Measurements from ENCODE around the gene SLK. TPM values are rescaled to one million over a fixed set of nuclear protein-coding genes. Genes with fewer than 3 reads are reported as not detected.
A peak's percentile ranks its signal among the peaks of the same experiment; 100 is the strongest.

The SLK gene
- total RNA-seq, 2 donors from 2014 or later: 42.1 to 53.9 TPM

DNA sequence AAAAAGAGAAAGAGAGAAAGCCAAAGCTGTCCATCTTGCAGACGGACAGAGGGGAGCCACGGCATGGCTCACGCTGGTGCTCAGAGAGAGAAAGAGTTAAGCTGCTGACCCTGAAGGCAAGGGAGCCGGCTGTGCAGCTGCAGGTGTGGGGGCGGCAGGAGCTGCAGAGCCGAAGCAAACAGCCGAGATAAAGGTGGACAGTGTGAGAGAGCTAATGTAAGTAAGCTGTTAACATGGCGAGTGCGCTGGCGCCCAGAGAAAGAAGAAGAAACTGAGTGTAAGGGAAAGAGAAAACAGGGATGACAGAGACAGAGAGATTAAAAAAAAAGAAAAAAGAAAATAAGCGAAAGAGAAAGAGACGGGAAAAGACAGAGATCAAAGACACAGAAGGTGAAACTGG is 100.6 kb downstream of the SLK start:
- ATAC-seq: no peak
- intact Hi-C loops (cut with DNase I, micrococcal nuclease): no loop called here
- DNase-seq: no peak

DNA sequence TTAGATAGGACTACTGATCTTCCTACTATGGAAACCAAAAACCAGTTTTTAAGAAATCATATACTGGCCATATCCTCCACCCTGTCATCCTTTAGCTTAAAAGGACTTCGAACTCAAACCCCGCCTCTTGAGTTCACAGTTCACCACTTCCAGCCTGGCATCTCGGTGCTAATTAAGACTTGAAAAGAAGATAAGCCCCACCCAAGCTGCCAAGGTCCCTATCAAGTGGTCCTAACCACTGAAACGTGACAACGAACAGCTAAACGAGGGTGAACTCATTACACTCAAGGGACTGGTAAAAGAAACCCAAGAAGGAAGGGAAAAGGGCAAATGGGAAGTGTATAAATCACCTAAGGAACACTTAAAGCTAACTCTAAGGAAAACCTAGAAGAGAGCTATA is 102.7 kb downstream of the SLK start:
- peak; percentile 92 for ATAC-seq
- intact Hi-C loops (cut with DNase I, micrococcal nuclease): no loop called here
- DNase-seq: peak in 1 of 2 donors; percentile 51

DNA sequence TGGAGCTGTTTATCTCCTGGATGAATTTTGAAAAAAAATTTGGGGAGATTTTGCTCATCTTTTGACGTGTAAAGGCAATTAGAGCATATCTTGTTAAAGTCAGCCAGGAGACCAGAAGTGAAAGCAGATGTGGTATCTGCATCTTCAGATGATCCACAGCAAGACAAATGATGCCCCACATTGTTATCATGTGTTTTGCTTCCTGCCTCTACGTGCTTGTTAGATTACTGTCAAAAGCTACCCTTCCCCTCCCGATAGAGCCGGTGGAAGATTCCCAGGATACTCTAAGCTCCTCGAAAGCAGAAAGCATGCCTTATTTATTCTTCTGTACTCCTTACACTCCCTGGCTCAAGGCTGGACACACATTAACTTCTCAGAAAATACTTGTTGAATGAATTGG is 105.8 kb downstream of the SLK start:
- DNase-seq: no peak
- intact Hi-C loops (cut with DNase I, micrococcal nuclease): no loop called here
- no peak for ATAC-seq

DNA sequence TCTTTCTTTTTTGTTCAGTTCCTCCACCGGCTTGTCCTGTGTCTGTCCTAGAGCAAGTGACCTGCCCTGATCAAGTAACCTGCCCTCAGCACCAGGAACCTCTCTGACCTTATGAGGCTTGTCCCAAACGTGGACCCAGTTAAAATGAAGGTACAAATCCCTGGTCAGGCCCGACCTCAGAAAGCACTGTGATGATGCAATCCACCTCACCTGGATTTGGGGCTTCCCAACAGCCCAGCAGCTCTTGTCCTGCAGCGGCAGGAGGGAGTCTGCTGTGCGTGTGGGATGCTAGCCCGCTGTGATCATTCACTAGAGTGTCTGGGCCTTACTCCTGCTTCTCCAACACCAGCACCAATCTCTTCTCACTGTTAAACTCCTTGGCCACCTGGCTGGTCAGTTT is 107.6 kb downstream of the SLK start:
- intact Hi-C loops (cut with DNase I, micrococcal nuclease): no loop called here
- no peak for ATAC-seq
- no peak for DNase-seq

DNA sequence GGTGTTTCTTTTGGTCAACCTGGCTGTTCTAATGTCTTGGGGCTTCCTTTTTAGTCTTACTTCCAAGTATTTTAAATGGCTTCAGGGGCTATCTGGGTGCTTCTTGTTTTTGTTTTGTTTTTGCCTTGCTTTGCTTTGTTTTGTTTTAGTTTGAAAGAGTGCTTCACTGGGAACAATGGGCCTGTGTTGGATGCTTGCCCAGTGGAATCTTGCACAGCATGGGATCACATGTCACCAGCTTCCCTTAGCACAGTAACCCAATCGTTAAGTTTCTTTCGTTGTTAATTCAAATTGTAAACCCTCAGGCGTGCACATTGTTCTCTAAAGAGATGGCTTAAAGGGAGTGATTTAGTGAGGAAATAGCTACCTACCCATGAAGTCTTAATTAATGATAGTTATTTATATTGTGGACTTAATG is 109.8 kb downstream of the SLK start:
- intact Hi-C loops (cut with DNase I, micrococcal nuclease): no loop called here
- DNase-seq (peak in 1 of 2 donors; percentile 58), ATAC-seq (peak; percentile 65)

GRCh38 chr10:104077247-104077646 is 110.3 kb downstream of the SLK start:
- ATAC-seq (peak; percentile 28), DNase-seq (no peak)
- intact Hi-C loops (cut with DNase I, micrococcal nuclease): no loop called here

DNA sequence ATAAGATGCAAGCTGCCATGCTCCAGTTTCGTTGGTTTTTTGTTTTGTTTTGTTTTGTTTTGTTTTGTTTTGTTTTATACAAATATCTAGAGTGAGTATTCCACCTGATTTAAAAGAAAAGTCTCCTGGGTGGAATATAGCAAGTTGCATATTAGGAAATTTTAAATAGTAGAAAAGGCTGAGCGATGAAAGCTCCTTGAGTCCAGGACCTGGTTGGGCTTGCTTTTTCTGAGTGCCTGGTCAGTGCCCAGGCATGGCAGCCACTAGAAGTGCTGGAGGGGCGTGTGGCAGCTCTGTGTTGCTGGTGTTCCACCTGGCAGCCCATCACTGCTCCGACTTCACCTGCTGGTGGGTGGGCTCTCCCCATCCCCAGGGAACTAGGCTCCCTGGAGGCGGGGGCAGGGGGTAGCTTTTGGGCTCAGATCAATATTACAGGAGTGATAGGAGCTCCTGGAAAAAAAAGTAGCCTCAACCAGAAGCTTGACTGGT is 110.8 kb downstream of the SLK start:
- intact Hi-C loops (cut with DNase I, micrococcal nuclease): no loop called here
- DNase-seq (no peak), ATAC-seq (no peak)

Small RNA genes lying within 50 kb of the gene (microRNA-seq; reads per million reads assigned to microRNA genes)
- 0 to 0.53 reads per million in 2 donors for gene MIR936

Other genes with a start within 250 kb of the SLK start
- gene SH3PXD2A, start 111.6 kb upstream of the SLK start, total RNA-seq: 10 to 100 TPM; 48.5 to 49.4 TPM
- gene STN1, start 49.0 kb upstream of the SLK start, total RNA-seq: 10 to 100 TPM; 24.4 to 25.7 TPM
- gene COL17A1, start 118.7 kb downstream of the SLK start, total RNA-seq: 100 to 1,000 TPM; 159 to 328 TPM
- 1 to 10 TPM; 3.4 to 5.6 TPM for gene SFR1, start 155.0 kb downstream of the SLK start, total RNA-seq

Measured in left colon (tissue), 2 donors.